ENCODE results near the gene TINCR. TPM values are rescaled to one million over a fixed set of nuclear protein-coding genes. Genes with fewer than 3 reads are reported as not detected.

TINCR gene
- total RNA-seq, 1 donor from 2014 or later, result 8.1 TPM

GRCh38 chr19:5588906-5589676 is 21.3 kb upstream of the TINCR start:
- DNase-seq, result no peak

GRCh38 chr19:5588441-5588840 is 20.7 kb upstream of the TINCR start:
- no peak for DNase-seq

GRCh38 chr19:5587661-5588060 is 19.9 kb upstream of the TINCR start:
- DNase-seq, result no peak

GRCh38 chr19:5587071-5587455 is 19.3 kb upstream of the TINCR start:
- no peak for DNase-seq

GRCh38 chr19:5586300-5587070 is 18.7 kb upstream of the TINCR start:
- no peak for DNase-seq

- DNase-seq, result peak; percentile 86
Observed at GRCh38 chr19:5585461-5586299, 17.9 kb upstream of the TINCR start.

- DNase-seq, result peak; percentile 68
Observed at GRCh38 chr19:5580161-5580571, 12.4 kb upstream of the TINCR start.

GRCh38 chr19:5579697-5580096 is 11.9 kb upstream of the TINCR start:
- DNase-seq, result no peak

- DNase-seq, result no peak
Observed at GRCh38 chr19:5579286-5579685, 11.5 kb upstream of the TINCR start.

GRCh38 chr19:5578097-5578846 is 10.5 kb upstream of the TINCR start:
- DNase-seq, result peak; percentile 86

GRCh38 chr19:5575590-5575989 is 7.8 kb upstream of the TINCR start:
- no peak for DNase-seq

- DNase-seq, result no peak
Observed at GRCh38 chr19:5572556-5573286, 5.0 kb upstream of the TINCR start.

GRCh38 chr19:5571777-5572176 is 4.0 kb upstream of the TINCR start:
- DNase-seq, result no peak

GRCh38 chr19:5567970-5568407 is 236 bp upstream of the TINCR start:
- DNase-seq, result no peak

GRCh38 chr19:5564930-5565329 is 2.8 kb downstream of the TINCR start:
- no peak for DNase-seq

- no peak for DNase-seq
Observed at GRCh38 chr19:5563935-5564612, 3.7 kb downstream of the TINCR start.

- no peak for DNase-seq
Observed at GRCh38 chr19:5563008-5563431, 4.7 kb downstream of the TINCR start.

GRCh38 chr19:5562280-5562679 is 5.5 kb downstream of the TINCR start:
- no peak for DNase-seq

- no peak for DNase-seq
Observed at GRCh38 chr19:5561559-5561958, 6.2 kb downstream of the TINCR start.

- no peak for DNase-seq
Observed at GRCh38 chr19:5560156-5560555, 7.6 kb downstream of the TINCR start.

- no peak for DNase-seq
Observed at GRCh38 chr19:5559804-5560133, 8.0 kb downstream of the TINCR start.

Measured in tongue (tissue), 2 donors.